Measurements from ENCODE around the gene ATP2B2.

The ATP2B2 gene

GRCh38 chr3:10528046-10528445 lies 22.7 kb upstream of the ATP2B2 start:
- DNase-seq = no peak

- no peak for DNase-seq
Measured at GRCh38 chr3:10527295-10528001, 22.1 kb upstream of the ATP2B2 start.

- DNase-seq = no peak
Measured at GRCh38 chr3:10526366-10526765, 21.0 kb upstream of the ATP2B2 start.

- no peak for DNase-seq
Measured at GRCh38 chr3:10524799-10525301, 19.5 kb upstream of the ATP2B2 start.

GRCh38 chr3:10524270-10524669 lies 18.9 kb upstream of the ATP2B2 start:
- no peak for DNase-seq

GRCh38 chr3:10523561-10523960 lies 18.2 kb upstream of the ATP2B2 start:
- no peak for DNase-seq

- no peak for DNase-seq
Measured at GRCh38 chr3:10522646-10523303, 17.4 kb upstream of the ATP2B2 start.

- no peak for DNase-seq
Measured at GRCh38 chr3:10521772-10522441, 16.5 kb upstream of the ATP2B2 start.

GRCh38 chr3:10520072-10520471 lies 14.7 kb upstream of the ATP2B2 start:
- DNase-seq = no peak

- DNase-seq = no peak
Measured at GRCh38 chr3:10519236-10519635, 13.8 kb upstream of the ATP2B2 start.

GRCh38 chr3:10518506-10519150 lies 13.2 kb upstream of the ATP2B2 start:
- no peak for DNase-seq

GRCh38 chr3:10517627-10518026 lies 12.2 kb upstream of the ATP2B2 start:
- DNase-seq = no peak

GRCh38 chr3:10516544-10517452 lies 11.4 kb upstream of the ATP2B2 start:
- DNase-seq = no peak

GRCh38 chr3:10515884-10516495 lies 10.6 kb upstream of the ATP2B2 start:
- DNase-seq = no peak

GRCh38 chr3:10515396-10515795 lies 10.0 kb upstream of the ATP2B2 start:
- no peak for DNase-seq

GRCh38 chr3:10514407-10515069 lies 9.2 kb upstream of the ATP2B2 start:
- no peak for DNase-seq

GRCh38 chr3:10513306-10513705 lies 7.9 kb upstream of the ATP2B2 start:
- DNase-seq = no peak

GRCh38 chr3:10512687-10513086 lies 7.3 kb upstream of the ATP2B2 start:
- DNase-seq = no peak

- no peak for DNase-seq
Measured at GRCh38 chr3:10511809-10512494, 6.6 kb upstream of the ATP2B2 start.

GRCh38 chr3:10510743-10511432 lies 5.5 kb upstream of the ATP2B2 start:
- no peak for DNase-seq

All from NK-92 treated with Interleukin-12 subunit alpha and Interleukin-12 subunit beta, amount 100 ng/mL, for 24 hours (cell line).